Panc1 (cell line): ENCODE data around the gene TESK2.

Source experiments
- POLR2AphosphoS5 ChIP-seq: IDR thresholded peaks from 2 replicates; pipeline ENCODE4 v1.6.1; 2012; ENCODE audit warnings: mild to moderate bottlenecking, low read depth, low read length, moderate library complexity
- TF ChIP-seq, protein P1 (sequence below): fragments of 450-650 bp; IDR thresholded peaks from 2 replicates; pipeline ENCODE4 v1.5.1; 2017; ENCODE audit warnings: mild to moderate bottlenecking
- TF ChIP-seq, protein P2 (sequence below), 2 experiments: IDR thresholded peaks; 2 replicates each; pipeline ENCODE4 v1.6.1; 2011 to 2012; ENCODE audit warnings: low read depth in 2 of 2, control low read depth in 1 of 2, low read length in 1 of 2, mild to moderate bottlenecking in 1 of 2, moderate library complexity in 1 of 2; ENCODE audit not compliant: insufficient read depth in 1 of 2

DNA sequence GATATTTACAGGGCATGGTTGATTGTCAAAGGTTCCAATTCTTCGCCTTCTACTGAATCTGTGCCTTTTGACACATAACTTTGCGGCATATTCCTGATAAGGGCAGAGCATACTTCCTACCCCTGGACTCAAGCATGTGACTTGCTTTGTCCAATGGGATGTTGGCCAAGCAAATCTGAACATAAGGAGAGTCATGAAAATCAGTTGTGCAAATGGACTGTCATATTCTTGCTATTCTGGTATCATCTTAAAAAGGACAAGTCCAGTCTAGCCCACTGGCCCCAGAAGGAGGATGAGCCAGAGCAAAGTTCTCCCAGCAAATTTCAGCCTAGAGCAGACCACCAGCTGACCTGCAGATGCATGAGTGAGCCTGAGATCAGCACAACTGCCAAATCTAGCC lies 109.7 kb downstream of the TESK2 start:
- TF ChIP-seq, protein P1, sequence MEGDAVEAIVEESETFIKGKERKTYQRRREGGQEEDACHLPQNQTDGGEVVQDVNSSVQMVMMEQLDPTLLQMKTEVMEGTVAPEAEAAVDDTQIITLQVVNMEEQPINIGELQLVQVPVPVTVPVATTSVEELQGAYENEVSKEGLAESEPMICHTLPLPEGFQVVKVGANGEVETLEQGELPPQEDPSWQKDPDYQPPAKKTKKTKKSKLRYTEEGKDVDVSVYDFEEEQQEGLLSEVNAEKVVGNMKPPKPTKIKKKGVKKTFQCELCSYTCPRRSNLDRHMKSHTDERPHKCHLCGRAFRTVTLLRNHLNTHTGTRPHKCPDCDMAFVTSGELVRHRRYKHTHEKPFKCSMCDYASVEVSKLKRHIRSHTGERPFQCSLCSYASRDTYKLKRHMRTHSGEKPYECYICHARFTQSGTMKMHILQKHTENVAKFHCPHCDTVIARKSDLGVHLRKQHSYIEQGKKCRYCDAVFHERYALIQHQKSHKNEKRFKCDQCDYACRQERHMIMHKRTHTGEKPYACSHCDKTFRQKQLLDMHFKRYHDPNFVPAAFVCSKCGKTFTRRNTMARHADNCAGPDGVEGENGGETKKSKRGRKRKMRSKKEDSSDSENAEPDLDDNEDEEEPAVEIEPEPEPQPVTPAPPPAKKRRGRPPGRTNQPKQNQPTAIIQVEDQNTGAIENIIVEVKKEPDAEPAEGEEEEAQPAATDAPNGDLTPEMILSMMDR, result no peak
- TF ChIP-seq POLR2AphosphoS5, result no peak
- TF ChIP-seq, protein P2, sequence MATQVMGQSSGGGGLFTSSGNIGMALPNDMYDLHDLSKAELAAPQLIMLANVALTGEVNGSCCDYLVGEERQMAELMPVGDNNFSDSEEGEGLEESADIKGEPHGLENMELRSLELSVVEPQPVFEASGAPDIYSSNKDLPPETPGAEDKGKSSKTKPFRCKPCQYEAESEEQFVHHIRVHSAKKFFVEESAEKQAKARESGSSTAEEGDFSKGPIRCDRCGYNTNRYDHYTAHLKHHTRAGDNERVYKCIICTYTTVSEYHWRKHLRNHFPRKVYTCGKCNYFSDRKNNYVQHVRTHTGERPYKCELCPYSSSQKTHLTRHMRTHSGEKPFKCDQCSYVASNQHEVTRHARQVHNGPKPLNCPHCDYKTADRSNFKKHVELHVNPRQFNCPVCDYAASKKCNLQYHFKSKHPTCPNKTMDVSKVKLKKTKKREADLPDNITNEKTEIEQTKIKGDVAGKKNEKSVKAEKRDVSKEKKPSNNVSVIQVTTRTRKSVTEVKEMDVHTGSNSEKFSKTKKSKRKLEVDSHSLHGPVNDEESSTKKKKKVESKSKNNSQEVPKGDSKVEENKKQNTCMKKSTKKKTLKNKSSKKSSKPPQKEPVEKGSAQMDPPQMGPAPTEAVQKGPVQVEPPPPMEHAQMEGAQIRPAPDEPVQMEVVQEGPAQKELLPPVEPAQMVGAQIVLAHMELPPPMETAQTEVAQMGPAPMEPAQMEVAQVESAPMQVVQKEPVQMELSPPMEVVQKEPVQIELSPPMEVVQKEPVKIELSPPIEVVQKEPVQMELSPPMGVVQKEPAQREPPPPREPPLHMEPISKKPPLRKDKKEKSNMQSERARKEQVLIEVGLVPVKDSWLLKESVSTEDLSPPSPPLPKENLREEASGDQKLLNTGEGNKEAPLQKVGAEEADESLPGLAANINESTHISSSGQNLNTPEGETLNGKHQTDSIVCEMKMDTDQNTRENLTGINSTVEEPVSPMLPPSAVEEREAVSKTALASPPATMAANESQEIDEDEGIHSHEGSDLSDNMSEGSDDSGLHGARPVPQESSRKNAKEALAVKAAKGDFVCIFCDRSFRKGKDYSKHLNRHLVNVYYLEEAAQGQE (IDR thresholded peaks at IDR 0.05; ENCODE audit: insufficient read depth in 1 of 2, low read depth in 2 of 2, low read length in 1 of 2), result no peak
